Effector CD8-positive, alpha-beta T cell (primary cell): ENCODE measurements around the gene SMARCD3.
A peak's percentile ranks its signal among the peaks of the same experiment; 100 is the strongest.

Source experiments
- DNase-seq: peaks from one replicate; lab custom pipeline; 2025; lab: John Stamatoyannopoulos, UW

The SMARCD3 gene

GRCh38 chr7:151247611-151248345 lies 716 bp downstream of the SMARCD3 start:
- no peak for DNase-seq

GRCh38 chr7:151246851-151247580 lies 1.5 kb downstream of the SMARCD3 start:
- DNase-seq, result no peak

GRCh38 chr7:151246102-151246850 lies 2.2 kb downstream of the SMARCD3 start:
- no peak for DNase-seq

GRCh38 chr7:151245360-151246101 lies 3.0 kb downstream of the SMARCD3 start:
- peak; percentile 67 for DNase-seq

GRCh38 chr7:151244841-151245346 lies 3.6 kb downstream of the SMARCD3 start:
- no peak for DNase-seq

- peak; percentile 22 for DNase-seq
Measured at GRCh38 chr7:151244196-151244840, 4.2 kb downstream of the SMARCD3 start.

GRCh38 chr7:151243408-151244195 lies 4.9 kb downstream of the SMARCD3 start:
- DNase-seq, result no peak

- DNase-seq, result no peak
Measured at GRCh38 chr7:151243045-151243349, 5.5 kb downstream of the SMARCD3 start.

GRCh38 chr7:151242159-151243044 lies 6.1 kb downstream of the SMARCD3 start:
- no peak for DNase-seq

GRCh38 chr7:151241755-151242096 lies 6.8 kb downstream of the SMARCD3 start:
- no peak for DNase-seq

- no peak for DNase-seq
Measured at GRCh38 chr7:151240942-151241754, 7.3 kb downstream of the SMARCD3 start.

- no peak for DNase-seq
Measured at GRCh38 chr7:151240536-151240935, 8.0 kb downstream of the SMARCD3 start.

GRCh38 chr7:151239837-151240459 lies 8.5 kb downstream of the SMARCD3 start:
- DNase-seq, result no peak

- no peak for DNase-seq
Measured at GRCh38 chr7:151238924-151239836, 9.3 kb downstream of the SMARCD3 start.

- no peak for DNase-seq
Measured at GRCh38 chr7:151238190-151238810, 10.2 kb downstream of the SMARCD3 start.

GRCh38 chr7:151237244-151238189 lies 11.0 kb downstream of the SMARCD3 start:
- no peak for DNase-seq
